SK-N-SH treated with all-trans-retinoic acid at 6 μM for 48 hours (cell line): ENCODE results near the gene LGR4.

Source experiments
- ATAC-seq: fragments of 200-7000 bp; cut with Tn5 transposase; 3 replicates; pipeline ENCODE4 v1.9.1; 2020; ENCODE audit warnings: mild to moderate bottlenecking, moderate library complexity
- ARNTL ChIP-seq: fragments of 450-650 bp; formaldehyde crosslinking; IDR thresholded peaks from 2 replicates; pipeline ENCODE4 v1.5.0; 2020; ENCODE audit warnings: low read depth, mild to moderate bottlenecking, moderate library complexity, borderline replicate concordance
- BACH2 ChIP-seq: fragments of 250-450 bp; sonication (Bioruptor Pico); IDR thresholded peaks from 2 replicates; pipeline ENCODE4 v1.9.0; 2021; ENCODE audit warnings: mild to moderate bottlenecking, borderline replicate concordance
- CREB5 ChIP-seq: fragments of 250-450 bp; sonication (Bioruptor Pico); IDR thresholded peaks from 2 replicates; pipeline ENCODE4 v1.5.1; 2020; ENCODE audit warnings: low read depth, mild to moderate bottlenecking, moderate library complexity
- CSDC2 ChIP-seq: fragments of 250-450 bp; sonication (Bioruptor Pico); IDR thresholded peaks from 2 replicates; pipeline ENCODE4 v1.5.0; 2020; ENCODE audit warnings: mild to moderate bottlenecking, moderate library complexity
- CSRNP3 ChIP-seq: fragments of 250-450 bp; sonication (Bioruptor Pico); IDR thresholded peaks from 2 replicates; pipeline ENCODE4 v1.5.1; 2021; ENCODE audit warnings: mild to moderate bottlenecking, moderate library complexity
- ESRRG ChIP-seq: fragments of 250-450 bp; sonication (Bioruptor Pico); IDR thresholded peaks from 2 replicates; pipeline ENCODE4 v1.6.1; 2021; ENCODE audit warnings: mild to moderate bottlenecking
- GLIS3 ChIP-seq: fragments of 250-450 bp; sonication (Bioruptor Pico); IDR thresholded peaks from 2 replicates; pipeline ENCODE4 v1.5.0; 2020; ENCODE audit warnings: mild to moderate bottlenecking, moderate library complexity
- ISL1 ChIP-seq: fragments of 250-450 bp; sonication (Bioruptor Pico); IDR thresholded peaks from 2 replicates; pipeline ENCODE4 v2.1.2; 2022; ENCODE audit warnings: mild to moderate bottlenecking, moderate library complexity
- OSR1 ChIP-seq: fragments of 250-450 bp; sonication (Bioruptor Pico); IDR thresholded peaks from 2 replicates; pipeline ENCODE4 v1.8.0; 2022; ENCODE audit warnings: moderate library complexity, mild to moderate bottlenecking, inconsistent platforms
- PATZ1 ChIP-seq: fragments of 250-450 bp; sonication (Bioruptor Pico); IDR thresholded peaks from 2 replicates; pipeline ENCODE4 v1.8.0; 2020; ENCODE audit warnings: mild to moderate bottlenecking, moderate library complexity, borderline replicate concordance
- POU6F1 ChIP-seq: fragments of 250-450 bp; sonication (Bioruptor Pico); IDR thresholded peaks from 2 replicates; pipeline ENCODE4 v1.8.0; 2021; ENCODE audit warnings: low read depth, mild to moderate bottlenecking, moderate library complexity, borderline replicate concordance
- PPARA ChIP-seq: fragments of 250-450 bp; sonication (Bioruptor Pico); IDR thresholded peaks from 2 replicates; pipeline ENCODE4 v1.5.0; 2020; ENCODE audit warnings: mild to moderate bottlenecking, borderline replicate concordance
- RARB ChIP-seq: fragments of 250-450 bp; sonication (Bioruptor Pico); IDR thresholded peaks from 2 replicates; pipeline ENCODE4 v1.8.0; 2021; ENCODE audit warnings: mild to moderate bottlenecking, moderate library complexity
- SNAI2 ChIP-seq: fragments of 250-450 bp; sonication (Bioruptor Pico); IDR thresholded peaks from 2 replicates; pipeline ENCODE4 v1.5.0; 2020; ENCODE audit warnings: mild to moderate bottlenecking, moderate library complexity
- TCF4 ChIP-seq: fragments of 250-450 bp; sonication (Bioruptor Pico); IDR thresholded peaks from 2 replicates; pipeline ENCODE4 v1.8.0; 2021; ENCODE audit warnings: mild to moderate bottlenecking, moderate library complexity, borderline replicate concordance
- TOX ChIP-seq: fragments of 250-450 bp; sonication (Bioruptor Pico); IDR thresholded peaks from 2 replicates; pipeline ENCODE4 v1.8.0; 2021; ENCODE audit warnings: mild to moderate bottlenecking, moderate library complexity, borderline replicate concordance
- TSHZ2 ChIP-seq: fragments of 250-450 bp; sonication (Bioruptor Pico); IDR thresholded peaks from 2 replicates; pipeline ENCODE4 v1.5.0; 2020; ENCODE audit warnings: mild to moderate bottlenecking, moderate library complexity
- ZC3H10 ChIP-seq: fragments of 250-450 bp; sonication (Bioruptor Pico); IDR thresholded peaks from 2 replicates; pipeline ENCODE4 v1.5.1; 2021; ENCODE audit warnings: mild to moderate bottlenecking, moderate library complexity
- ZFP3 ChIP-seq: fragments of 250-450 bp; sonication (Bioruptor Pico); IDR thresholded peaks from 2 replicates; pipeline ENCODE4 v1.5.0; 2020; ENCODE audit warnings: mild to moderate bottlenecking, moderate library complexity
- ZFP30 ChIP-seq: fragments of 450-650 bp; formaldehyde crosslinking; IDR thresholded peaks from 2 replicates; pipeline ENCODE4 v1.5.0; 2022; ENCODE audit warnings: mild to moderate bottlenecking, moderate library complexity
- ZNF565 ChIP-seq: fragments of 450-650 bp; formaldehyde crosslinking; conservative IDR thresholded peaks from 2 replicates; pipeline ENCODE4 v1.5.0; 2020; ENCODE audit warnings: low read depth, mild to moderate bottlenecking, moderate library complexity
- ZNF8 ChIP-seq: fragments of 450-650 bp; formaldehyde crosslinking; IDR thresholded peaks from 2 replicates; pipeline ENCODE4 v1.5.0; 2020; ENCODE audit warnings: mild to moderate bottlenecking, moderate library complexity

Gene LGR4

GRCh38 chr11:27462543-27462942, 10.0 kb downstream of the LGR4 start:
- no peak for ATAC-seq

GRCh38 chr11:27460158-27460978, 12.2 kb downstream of the LGR4 start:
- TF ChIP-seq ISL1 (CRISPR knock-in tag) = no peak
- TF ChIP-seq ZC3H10 (CRISPR knock-in tag) = no peak
- TF ChIP-seq CSDC2 (CRISPR knock-in tag) = no peak
- no peak for TF ChIP-seq POU6F1 (CRISPR knock-in tag)
- TF ChIP-seq ARNTL = no peak
- no peak for TF ChIP-seq ZNF8 (CRISPR knock-in tag)
- no peak for TF ChIP-seq OSR1 (CRISPR knock-in tag)
- no peak for TF ChIP-seq BACH2 (CRISPR knock-in tag)
- TF ChIP-seq ESRRG (CRISPR knock-in tag) = no peak
- no peak for TF ChIP-seq GLIS3
- TF ChIP-seq ZFP3 (CRISPR knock-in tag) = no peak
- TF ChIP-seq TSHZ2 (CRISPR knock-in tag) = no peak
- TF ChIP-seq SNAI2 (CRISPR knock-in tag) = no peak
- ATAC-seq = no peak

More at GRCh38 chr11:27462543-27462942, 10.0 kb downstream of the LGR4 start:
- TF ChIP-seq ZC3H10 (CRISPR knock-in tag) = no peak
- TF ChIP-seq ZNF8 (CRISPR knock-in tag) = no peak
- TF ChIP-seq ZFP3 (CRISPR knock-in tag) = no peak
- TF ChIP-seq ZNF565 (CRISPR knock-in tag) = no peak
- no peak for TF ChIP-seq ZFP30
- TF ChIP-seq TSHZ2 (CRISPR knock-in tag) = no peak
- TF ChIP-seq TCF4 (CRISPR knock-in tag) = no peak
- TF ChIP-seq CREB5 = no peak
- TF ChIP-seq RARB (CRISPR knock-in tag) = no peak
- no peak for TF ChIP-seq TOX (CRISPR knock-in tag)
- no peak for TF ChIP-seq CSDC2 (CRISPR knock-in tag)
- no peak for TF ChIP-seq BACH2 (CRISPR knock-in tag)

- TF ChIP-seq TCF4 (CRISPR knock-in tag) = no peak
- no peak for TF ChIP-seq PPARA (CRISPR knock-in tag)
- TF ChIP-seq OSR1 (CRISPR knock-in tag) = no peak
- no peak for TF ChIP-seq CSRNP3
- TF ChIP-seq PATZ1 = no peak
- no peak for TF ChIP-seq CSDC2 (CRISPR knock-in tag)
- TF ChIP-seq RARB (CRISPR knock-in tag) = no peak
- no peak for TF ChIP-seq BACH2 (CRISPR knock-in tag)
- no peak for TF ChIP-seq TOX (CRISPR knock-in tag)
- TF ChIP-seq ARNTL = no peak
- no peak for TF ChIP-seq SNAI2 (CRISPR knock-in tag)
- no peak for ATAC-seq
Measured at GRCh38 chr11:27459191-27459590, 13.4 kb downstream of the LGR4 start.
